GM12864 (cell line): Measurements from ENCODE around the gene TPTE.
"Not testable (repeated sequence)": the region's sequence is repeated elsewhere in the genome, so short reads cannot be mapped to it uniquely, and the experiment has no call there.

Source experiments
- DNase-seq: peaks from one replicate; pipeline ENCODE4 v3.0.0-alpha.2; 2011; ENCODE audit warnings: low read depth
- H3K4me3 ChIP-seq: 2 replicates; pipeline ENCODE4 v1.5.1; 2011; ENCODE audit warnings: mild to moderate bottlenecking, low read depth, low read length, control low read depth
- TF ChIP-seq, protein P1 (sequence below): IDR thresholded peaks from 2 replicates; pipeline ENCODE4 v1.5.1; 2011; ENCODE audit warnings: low read depth, mild to moderate bottlenecking, moderate library complexity, low read length, control low read depth, inconsistent platforms; ENCODE audit errors: missing control alignments

The TPTE gene

DNA sequence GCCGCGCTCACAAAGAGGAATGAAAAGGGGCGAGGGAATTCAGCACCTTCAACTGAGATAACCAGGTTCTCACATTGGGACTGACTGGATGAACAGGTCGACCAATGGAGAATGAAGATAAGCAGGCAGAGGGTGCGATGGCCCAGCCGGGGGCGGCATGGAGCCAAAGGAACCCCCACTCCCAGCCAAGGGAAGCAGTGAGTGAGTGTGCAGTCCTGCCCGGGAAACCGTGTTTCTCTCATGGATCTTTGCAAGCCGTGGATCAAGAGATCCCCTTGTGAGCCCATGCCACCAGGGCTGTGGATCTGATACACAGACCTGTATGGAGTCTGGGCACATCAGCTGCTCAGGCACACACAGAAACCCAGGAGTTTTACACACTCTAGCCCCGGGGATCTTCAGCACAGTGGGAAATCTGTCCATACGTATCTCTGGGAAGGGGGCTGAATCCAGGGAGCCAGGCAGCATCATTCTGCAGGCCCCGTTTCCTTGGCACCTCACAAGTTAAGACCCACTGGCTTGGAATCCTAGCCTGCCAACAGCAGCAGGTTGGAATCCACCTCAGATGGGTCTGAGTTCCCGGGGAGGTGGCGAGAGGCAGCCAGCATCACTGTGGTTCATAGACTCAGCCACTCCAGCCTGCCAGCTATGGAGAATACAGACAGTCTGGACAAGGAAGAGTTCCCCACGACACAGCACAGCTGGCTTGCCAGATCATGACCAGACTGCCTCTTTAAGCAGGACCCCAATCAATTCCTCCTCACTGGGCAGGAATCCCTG is 53.3 kb downstream of the TPTE start:
- not testable (repeated sequence) for DNase-seq, H3K4me3 ChIP-seq

DNA sequence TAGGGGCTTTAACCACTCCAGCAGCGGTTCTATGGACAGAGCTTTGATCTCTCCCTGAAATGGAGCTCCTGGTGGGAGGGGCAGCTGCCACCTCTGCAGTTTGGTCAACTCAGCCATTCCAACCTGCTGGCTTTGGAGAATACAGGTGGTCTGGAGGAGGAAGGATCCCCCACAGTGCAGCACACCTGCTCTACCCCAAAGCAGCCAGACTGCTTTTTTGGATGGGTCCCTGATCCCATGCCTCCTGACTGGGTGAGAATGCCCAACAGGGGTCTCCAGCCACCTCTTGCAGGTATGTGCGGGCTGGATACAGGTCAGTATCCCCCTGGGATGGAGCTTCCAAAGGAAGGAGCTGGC is 53.9 kb downstream of the TPTE start:
- no peak overlapping the region for H3K4me3 ChIP-seq
- TF ChIP-seq, protein P1, sequence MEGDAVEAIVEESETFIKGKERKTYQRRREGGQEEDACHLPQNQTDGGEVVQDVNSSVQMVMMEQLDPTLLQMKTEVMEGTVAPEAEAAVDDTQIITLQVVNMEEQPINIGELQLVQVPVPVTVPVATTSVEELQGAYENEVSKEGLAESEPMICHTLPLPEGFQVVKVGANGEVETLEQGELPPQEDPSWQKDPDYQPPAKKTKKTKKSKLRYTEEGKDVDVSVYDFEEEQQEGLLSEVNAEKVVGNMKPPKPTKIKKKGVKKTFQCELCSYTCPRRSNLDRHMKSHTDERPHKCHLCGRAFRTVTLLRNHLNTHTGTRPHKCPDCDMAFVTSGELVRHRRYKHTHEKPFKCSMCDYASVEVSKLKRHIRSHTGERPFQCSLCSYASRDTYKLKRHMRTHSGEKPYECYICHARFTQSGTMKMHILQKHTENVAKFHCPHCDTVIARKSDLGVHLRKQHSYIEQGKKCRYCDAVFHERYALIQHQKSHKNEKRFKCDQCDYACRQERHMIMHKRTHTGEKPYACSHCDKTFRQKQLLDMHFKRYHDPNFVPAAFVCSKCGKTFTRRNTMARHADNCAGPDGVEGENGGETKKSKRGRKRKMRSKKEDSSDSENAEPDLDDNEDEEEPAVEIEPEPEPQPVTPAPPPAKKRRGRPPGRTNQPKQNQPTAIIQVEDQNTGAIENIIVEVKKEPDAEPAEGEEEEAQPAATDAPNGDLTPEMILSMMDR = no peak
- DNase-seq = no peak

- H3K4me3 ChIP-seq, DNase-seq: not testable (repeated sequence)
These were observed 57.5 kb downstream of the TPTE start for GRCh38 chr21:10578910-10579309.

- not testable (repeated sequence) for DNase-seq, H3K4me3 ChIP-seq
These were observed 67.7 kb downstream of the TPTE start for GRCh38 chr21:10589115-10589514.

DNA sequence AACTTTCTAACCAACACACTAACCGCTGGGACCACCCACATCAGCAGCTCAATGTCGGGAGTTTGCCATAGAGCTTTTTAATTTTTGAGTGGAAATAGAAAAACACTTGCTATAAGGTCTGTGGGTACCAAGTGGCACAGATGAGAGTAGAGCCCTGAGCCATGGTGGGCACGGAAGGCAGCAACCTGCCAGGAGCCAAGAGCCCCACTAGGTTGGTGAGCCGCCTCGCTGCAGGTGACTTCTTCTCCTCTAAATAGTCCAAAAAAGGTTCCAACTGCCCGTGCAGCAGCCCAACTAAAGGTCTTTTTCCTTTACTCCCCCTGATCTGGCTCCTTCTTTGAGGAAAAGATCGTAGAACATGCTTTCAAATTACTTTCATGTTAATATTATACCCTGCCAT is 85.7 kb downstream of the TPTE start:
- not testable (repeated sequence) for H3K4me3 ChIP-seq

GRCh38 chr21:10614285-10614684 is 92.9 kb downstream of the TPTE start:
- DNase-seq, H3K4me3 ChIP-seq: not testable (repeated sequence)

More for the DNA sequence above, 85.7 kb downstream of the TPTE start:
- not testable (repeated sequence) for DNase-seq

GRCh38 chr21:10616061-10616460 is 94.7 kb downstream of the TPTE start:
- DNase-seq, H3K4me3 ChIP-seq: not testable (repeated sequence)

DNA sequence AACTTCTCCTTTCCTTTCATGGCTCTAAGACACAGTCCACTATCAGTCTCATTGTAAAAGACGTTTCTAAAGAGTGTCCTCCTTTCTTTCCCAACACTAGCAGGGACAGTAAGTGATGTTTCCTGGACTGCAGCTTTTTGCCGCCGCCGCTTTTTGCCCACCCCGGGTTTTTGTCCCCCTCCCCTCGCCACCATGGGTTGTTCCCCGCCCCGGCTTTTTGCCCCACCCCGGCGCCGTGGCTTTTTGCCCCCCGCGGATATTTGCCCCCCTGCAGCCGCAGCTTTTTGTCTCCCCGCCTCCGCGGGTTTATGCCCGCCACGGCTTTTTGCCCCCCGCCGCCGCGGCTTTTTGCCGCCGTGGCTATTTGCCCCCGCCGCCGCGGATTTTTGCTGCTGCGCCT is 95.2 kb downstream of the TPTE start:
- TF ChIP-seq, protein P1 = no peak
- H3K4me3 ChIP-seq = no peak overlapping the region
- DNase-seq = no peak

GRCh38 chr21:10617133-10617752 is 95.9 kb downstream of the TPTE start:
- DNase-seq, H3K4me3 ChIP-seq: not testable (repeated sequence)

- TF ChIP-seq, protein P1 = no peak
- no peak overlapping the region for H3K4me3 ChIP-seq
- DNase-seq = no peak
These were observed 106.0 kb downstream of the TPTE start for GRCh38 chr21:10627316-10627863.

GRCh38 chr21:10629239-10629638 is 107.9 kb downstream of the TPTE start:
- H3K4me3 ChIP-seq, DNase-seq: not testable (repeated sequence)

GRCh38 chr21:10630829-10631228 is 109.4 kb downstream of the TPTE start:
- not testable (repeated sequence) for DNase-seq, H3K4me3 ChIP-seq

- H3K4me3 ChIP-seq, DNase-seq: not testable (repeated sequence)
These were observed 109.9 kb downstream of the TPTE start for GRCh38 chr21:10631316-10631715.

DNA sequence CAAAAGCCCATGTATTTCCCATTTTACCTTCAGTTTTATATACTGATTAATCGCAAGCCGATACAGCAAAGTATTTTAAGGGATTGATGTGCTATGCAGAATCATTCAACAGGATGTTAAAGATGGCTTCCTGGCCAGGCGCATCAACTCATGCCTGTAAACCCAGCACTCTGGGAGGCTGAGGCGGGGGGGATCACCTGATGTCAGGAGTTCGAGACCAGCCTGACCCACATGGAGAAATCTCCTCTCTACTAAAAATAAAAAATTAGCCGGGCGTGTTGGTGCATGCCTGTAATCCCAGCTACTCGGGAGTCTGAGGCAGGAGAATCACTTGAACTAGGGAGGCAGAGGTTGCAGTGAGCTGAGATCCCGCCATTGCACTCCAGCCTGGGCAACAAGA is 116.8 kb downstream of the TPTE start:
- H3K4me3 ChIP-seq, DNase-seq: not testable (repeated sequence)
